H1 (cell line): ENCODE results near the gene HNF4A. TPM values are rescaled to one million over a fixed set of nuclear protein-coding genes. Genes with fewer than 3 reads are reported as not detected.

Experiments
- CTCF ChIA-PET: fragments of 300-600 bp; sonication (Branson Sonifier 250); formaldehyde crosslinking; loops from one replicate; lab custom pipeline; 2021; ENCODE audit not compliant: partially characterized antibody; lab: Charles Lee
- POLR2A ChIA-PET: fragments of 300-600 bp; sonication (Branson Sonifier 250); formaldehyde crosslinking; loops from one replicate; lab custom pipeline; 2021; ENCODE audit warnings: inconsistent platforms; ENCODE audit not compliant: partially characterized antibody; lab: Charles Lee
- DNase-seq, 2 experiments: peaks; one replicate each; pipeline versions ENCODE4 v3.0.0 to v3.0.0-alpha.2; 2010 to 2022; ENCODE audit warnings: low spot score in 2 of 2, low read depth in 1 of 2, mixed read lengths in 1 of 2
- FAIRE-seq: peaks from 2 replicates; lab custom pipeline; 2011; peaks lifted over from hg19 to GRCh38; lab: Jason Lieb, UNC
- H2AFZ ChIP-seq: 2 replicates; pipeline ENCODE4 v1.8.1; 2012; ENCODE audit warnings: low read length, inconsistent platforms
- H2AK5ac ChIP-seq: 2 replicates; pipeline ENCODE4 v1.6.1; 2013; ENCODE audit warnings: low read depth, low read length
- H2BK120ac ChIP-seq: replicated peaks from 2 replicates; pipeline ENCODE3; 2013; ENCODE audit warnings: low read depth, low read length, inconsistent platforms
- H2BK12ac ChIP-seq: 2 replicates; pipeline ENCODE4 v1.6.1; 2013; ENCODE audit warnings: low read depth, low read length
- H2BK15ac ChIP-seq: 2 replicates; pipeline ENCODE4 v1.6.1; 2013; ENCODE audit warnings: low read length
- H2BK20ac ChIP-seq: 2 replicates; pipeline ENCODE4 v1.6.1; 2013; ENCODE audit warnings: low read length
- H2BK5ac ChIP-seq: 2 replicates; pipeline ENCODE4 v1.6.1; 2013; ENCODE audit warnings: low read depth, low read length
- H3K14ac ChIP-seq: 2 replicates; pipeline ENCODE4 v1.6.1; 2013; ENCODE audit warnings: inconsistent platforms; ENCODE audit not compliant: insufficient read length
- H3K18ac ChIP-seq: 2 replicates; pipeline ENCODE4 v1.6.1; 2013; ENCODE audit warnings: low read length; ENCODE audit errors: extremely low read depth
- H3K23ac ChIP-seq: 2 replicates; pipeline ENCODE4 v1.6.1; 2013; ENCODE audit warnings: inconsistent platforms; ENCODE audit not compliant: insufficient read length
- H3K23me2 ChIP-seq: 2 replicates; pipeline ENCODE4 v1.6.1; 2013; ENCODE audit warnings: low read depth, low read length
- H3K27ac ChIP-seq: 2 replicates; pipeline ENCODE4 v1.6.1; 2011; ENCODE audit warnings: low read depth, low read length, inconsistent platforms
- H3K27me3 ChIP-seq, 4 experiments: replicated peaks in 1 of 4; 1 replicate in 1 of 4; 2 replicates in 3 of 4; pipeline versions ENCODE4 v1.6.1 to v1.8.1; 2011 to 2013; ENCODE audit warnings: low read length in 3 of 4, mild to moderate bottlenecking in 3 of 4, inconsistent platforms in 2 of 4, mixed read lengths in 2 of 4, moderate library complexity in 1 of 4; ENCODE audit not compliant: control insufficient read depth in 3 of 4, insufficient read depth in 3 of 4; ENCODE audit errors: extremely low read depth in 1 of 4
- H3K36me3 ChIP-seq, 4 experiments: 2 replicates each; pipeline versions ENCODE4 v1.6.1 to v1.8.1; 2011 to 2013; ENCODE audit warnings: mild to moderate bottlenecking in 4 of 4, low read length in 3 of 4, moderate library complexity in 2 of 4, control low read depth in 1 of 4, inconsistent platforms in 1 of 4; ENCODE audit not compliant: insufficient read depth in 4 of 4, control insufficient read depth in 2 of 4
- H3K4ac ChIP-seq: replicated peaks from 2 replicates; pipeline ENCODE3; 2013; ENCODE audit warnings: low read length, low read depth, mixed read lengths, inconsistent platforms; ENCODE audit not compliant: insufficient read length
- H3K4me1 ChIP-seq, 4 experiments: replicated peaks in 1 of 4; 1 replicate in 1 of 4; 2 replicates in 3 of 4; pipeline versions ENCODE4 v1.6.1 to v1.8.1; 2011 to 2013; ENCODE audit warnings: low read length in 3 of 4, inconsistent platforms in 2 of 4, mixed read lengths in 1 of 4; ENCODE audit not compliant: insufficient read depth in 4 of 4, control insufficient read depth in 3 of 4
- H3K4me2 ChIP-seq, 2 experiments: 2 replicates each; pipeline versions ENCODE4 v1.6.1 to v1.8.1; 2011 to 2013; ENCODE audit warnings: low read depth in 2 of 2, low read length in 2 of 2, control low read depth in 1 of 2, inconsistent platforms in 1 of 2, mild to moderate bottlenecking in 1 of 2; ENCODE audit not compliant: insufficient read depth in 1 of 2
- H3K4me3 ChIP-seq, 4 experiments: fragments of 200-600, 300-600 bp in 1 of 4; sonication (generic), shearing (Covaris generic), sonication (Bioruptor Twin) in 1 of 4; 2 replicates each; pipeline versions ENCODE4 v1.5.1 to v1.8.1; 2011 to 2016; ENCODE audit warnings: low read length in 4 of 4, low read depth in 3 of 4, control low read depth in 2 of 4, inconsistent platforms in 2 of 4, mild to moderate bottlenecking in 2 of 4, mixed read lengths in 1 of 4, moderate library complexity in 1 of 4; ENCODE audit not compliant: insufficient read depth in 2 of 4; ENCODE audit errors: extremely low read depth in 1 of 4
- H3K56ac ChIP-seq: replicated peaks from 2 replicates; pipeline ENCODE3; 2013; ENCODE audit warnings: low read depth, mild to moderate bottlenecking, mixed read lengths, low read length, inconsistent platforms; ENCODE audit not compliant: insufficient read length
- H3K79me1 ChIP-seq: 2 replicates; pipeline ENCODE4 v1.6.1; 2013; ENCODE audit warnings: low read depth, low read length, control low read depth
- H3K79me2 ChIP-seq, 2 experiments: 2 replicates each; pipeline versions ENCODE4 v1.6.1 to v1.8.1; 2012 to 2013; ENCODE audit warnings: low read length in 2 of 2, mild to moderate bottlenecking in 2 of 2, inconsistent platforms in 1 of 2; ENCODE audit not compliant: insufficient read depth in 2 of 2, control insufficient read depth in 1 of 2
- H3K9ac ChIP-seq, 4 experiments: replicated peaks in 1 of 4; 1 replicate in 1 of 4; 2 replicates in 3 of 4; pipeline versions ENCODE4 v1.6.1 to v1.8.1; 2011 to 2013; ENCODE audit warnings: low read depth in 3 of 4, low read length in 3 of 4, control low read depth in 2 of 4, mild to moderate bottlenecking in 2 of 4, moderate library complexity in 2 of 4, inconsistent platforms in 1 of 4; ENCODE audit errors: extremely low read depth in 1 of 4
- H3K9me3 ChIP-seq, 2 experiments: 2 replicates each; pipeline versions ENCODE4 v1.6.1 to v1.8.1; 2012 to 2013; ENCODE audit warnings: mild to moderate bottlenecking in 2 of 2, moderate library complexity in 2 of 2, control low read depth in 1 of 2, inconsistent platforms in 1 of 2, low read depth in 1 of 2, low read length in 1 of 2, mixed read lengths in 1 of 2; ENCODE audit not compliant: insufficient read depth in 2 of 2
- H4K20me1 ChIP-seq, 2 experiments: replicated peaks in 1 of 2; 2 replicates each; pipeline versions ENCODE3 to v1.8.1; 2011 to 2013; ENCODE audit warnings: inconsistent platforms in 2 of 2, low read length in 2 of 2, mild to moderate bottlenecking in 1 of 2; ENCODE audit not compliant: insufficient read depth in 2 of 2, control insufficient read depth in 1 of 2
- H4K5ac ChIP-seq: 2 replicates; pipeline ENCODE4 v1.6.1; 2013; ENCODE audit warnings: low read length, low read depth, mixed read lengths, inconsistent platforms; ENCODE audit not compliant: insufficient read length
- H4K8ac ChIP-seq: 2 replicates; pipeline ENCODE4 v1.8.0; 2013; ENCODE audit warnings: mild to moderate bottlenecking, moderate library complexity, low read length, inconsistent platforms; ENCODE audit not compliant: insufficient read depth; ENCODE audit errors: extremely low read depth
- H4K91ac ChIP-seq: replicated peaks from 2 replicates; pipeline ENCODE3; 2013; ENCODE audit warnings: low read length, mixed read lengths, inconsistent platforms; ENCODE audit not compliant: insufficient read length
- CEBPB ChIP-seq: IDR thresholded peaks from 2 replicates; pipeline ENCODE4 v1.6.1; 2012; ENCODE audit warnings: low read depth, low read length
- EP300 ChIP-seq, 2 experiments: IDR thresholded peaks; 1 replicate in 1 of 2; 2 replicates in 1 of 2; pipeline ENCODE4 v1.6.1; 2011 to 2012; ENCODE audit warnings: low read depth in 2 of 2, low read length in 2 of 2, mild to moderate bottlenecking in 2 of 2, borderline replicate concordance in 1 of 2, inconsistent platforms in 1 of 2, moderate library complexity in 1 of 2
- POLR2A ChIP-seq, 2 experiments: IDR thresholded peaks; 1 replicate in 1 of 2; 2 replicates in 1 of 2; pipeline ENCODE4 v1.6.1; 2011; ENCODE audit warnings: low read depth in 2 of 2, low read length in 2 of 2, mild to moderate bottlenecking in 2 of 2; ENCODE audit errors: control extremely low read depth in 1 of 2
- SIN3A ChIP-seq, 2 experiments: IDR thresholded peaks in 1 of 2; conservative IDR thresholded peaks in 1 of 2; 2 replicates each; pipeline ENCODE4 v1.6.1; 2011 to 2012; ENCODE audit warnings: low read length in 2 of 2, improper control_type of control experiment in 1 of 2, low read depth in 1 of 2, mild to moderate bottlenecking in 1 of 2
- SP2 ChIP-seq: IDR thresholded peaks from 2 replicates; pipeline ENCODE4 v1.6.1; 2012; ENCODE audit warnings: mild to moderate bottlenecking, low read length, inconsistent platforms
- SP4 ChIP-seq: IDR thresholded peaks from 2 replicates; pipeline ENCODE4 v1.6.1; 2012; ENCODE audit warnings: low read length, inconsistent platforms
- TAF7 ChIP-seq: optimal IDR thresholded peaks from 2 replicates; pipeline ENCODE3; 2011; ENCODE audit warnings: low read depth, mild to moderate bottlenecking, inconsistent platforms, low read length, moderate library complexity, borderline replicate concordance
- TCF12 ChIP-seq: IDR thresholded peaks from 2 replicates; pipeline ENCODE4 v1.6.1; 2011; ENCODE audit warnings: low read depth, mild to moderate bottlenecking, low read length
- TEAD4 ChIP-seq: IDR thresholded peaks from 2 replicates; pipeline ENCODE4 v1.6.1; 2012; ENCODE audit warnings: low read depth, low read length, inconsistent platforms, mixed read lengths
- WGBS, 2 experiments: shearing (Covaris generic) in 1 of 2; methylation state at CpG; one replicate each; pipeline versions ENCODE4 v1.1.6 to v1.1.7; 2013 to 2015; ENCODE audit warnings: low lambda C conversion rate in 2 of 2, mixed read lengths in 2 of 2, inconsistent platforms in 1 of 2, low coverage in 1 of 2, missing lambda C conversion rate in 1 of 2; ENCODE audit not compliant: insufficient replicate concordance in 2 of 2, insufficient coverage in 1 of 2, insufficient read length in 1 of 2; ENCODE audit errors: extremely low coverage in 1 of 2, missing lambda C conversion rate in 1 of 2; 5-methylcytosine and 5-hydroxymethylcytosine counted together
- polyA plus RNA-seq, 7 experiments: library from polyadenylated mRNA; depleted of rRNA in 3 of 7; stranded (reverse) in 5 of 7; unstranded in 2 of 7; fragments of >200 nt in 5 of 7; fragments of 200-250 nt in 2 of 7; gene quantifications; 1 replicate in 5 of 7; 2 replicates in 1 of 7; 4 replicates in 1 of 7; pipeline versions ENCODE4 v1.2.1 to v1.2.3, GENCODE V29; 2011 to 2013; ENCODE audit warnings: missing spikeins in 2 of 7, mixed read lengths in 2 of 7
- total RNA-seq: library from RNA; stranded (reverse); fragmentation: NEBNext Ultra II Directional; extraction: Animal tissue kit (Norgen Biotek cat#: 25700); gene quantifications from 2 replicates; pipeline ENCODE4 v1.2.1, GENCODE V29; 2021
- TF ChIP-seq, protein P1 (sequence below): IDR thresholded peaks from 2 replicates; pipeline ENCODE4 v1.6.1; 2011; ENCODE audit warnings: low read depth, mild to moderate bottlenecking, low read length; ENCODE audit not compliant: insufficient read depth

The HNF4A gene
- total and polyA plus RNA-seq, 2 of the 8 experiments (the other 6 are each of a cell fraction or from before 2014, with no cell fraction given), result 0.03 TPM; not detected in 1

DNA sequence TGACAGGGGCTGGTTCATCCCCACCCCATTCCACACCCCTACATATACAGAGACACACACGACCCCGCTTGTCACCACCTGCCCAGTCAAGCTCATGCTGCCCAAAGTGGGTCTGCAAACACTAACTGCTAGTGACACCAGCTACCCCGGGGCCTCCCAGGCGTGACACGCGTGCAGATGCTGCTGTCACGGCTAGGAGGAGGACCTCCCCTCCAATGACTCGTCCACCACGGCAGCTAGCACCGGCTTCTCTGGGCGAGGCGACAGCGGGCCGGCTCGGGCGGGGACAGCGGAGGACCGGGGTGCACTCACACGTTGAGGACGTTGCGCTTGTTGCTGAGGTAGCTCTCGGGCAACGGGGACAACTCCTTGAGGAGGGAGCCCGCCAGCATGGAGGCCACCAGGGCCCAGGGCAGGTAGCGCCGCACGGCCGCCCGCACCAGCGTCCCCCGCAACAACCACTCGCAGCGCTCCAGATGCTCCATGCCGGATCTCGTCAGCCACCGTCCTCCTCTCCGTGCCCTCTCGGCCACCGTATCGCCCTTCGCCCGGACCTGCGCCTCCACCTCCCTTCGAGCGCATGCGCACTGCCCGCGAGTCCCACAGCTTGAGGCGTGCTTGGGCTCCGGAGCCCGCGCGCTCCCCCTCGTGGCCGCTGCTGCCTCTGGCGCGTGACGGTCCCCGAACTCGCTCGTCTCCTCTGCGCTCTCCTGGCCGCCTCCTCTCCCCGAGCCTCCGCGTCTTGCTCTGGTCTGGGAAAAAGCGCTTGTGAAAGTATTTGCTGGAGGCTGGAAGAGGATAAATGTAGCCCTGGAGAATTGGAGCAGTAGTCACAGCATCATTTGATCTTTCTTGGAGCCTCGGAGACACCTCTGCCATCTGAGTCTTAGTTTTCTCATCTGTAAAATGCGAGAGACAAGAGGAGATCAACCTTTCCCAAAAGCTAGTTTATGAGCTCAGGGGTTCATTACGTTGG lies 44.5 kb upstream of the HNF4A start, which contains the start of gene FITM2:
TSS of gene FITM2 (minus strand) at position 539 of the 976 bp plus-strand sequence. CDS start at position 485, 54 bp downstream.
- CTCF ChIA-PET, result interaction anchor here (0.6 to 11.3 kb wide), 43 partner anchors 9 to 1214 kb away, joined by 3 to 139 read pairs (median 3); partner anchors contain the start of genes GDAP1L1 and R3HDML
- TF ChIP-seq POLR2A (IDR thresholded peaks at IDR 0.05; ENCODE audit: control extremely low read depth in 1 of 2, low read depth in 2 of 2, low read length in 2 of 2) (0 out of 3 replicates have a peak, but pooled peaks of 1 of the 2 experiments have one; percentile 31), SP2 (no peak), TAF7 (no peak), TCF12 (no peak), TEAD4 (0 out of 2 replicates have a peak, but pooled peaks have one; percentile 40), EP300 (IDR thresholded peaks at IDR 0.05; ENCODE audit: borderline replicate concordance in 1 of 2, low read depth in 2 of 2, low read length in 2 of 2) (no peak), CEBPB (no peak), SP4 (0 out of 2 replicates have a peak, but pooled peaks have one; percentile 50), SIN3A (conservative IDR thresholded peaks at IDR 0.05 in 1 of 2, IDR thresholded peaks at IDR 0.05 in 1 of 2; ENCODE audit: low read depth in 1 of 2, low read length in 2 of 2) (peak; percentile 46 to 77; a peak in 3 of 4 replicates)
- TF ChIP-seq, protein P1, sequence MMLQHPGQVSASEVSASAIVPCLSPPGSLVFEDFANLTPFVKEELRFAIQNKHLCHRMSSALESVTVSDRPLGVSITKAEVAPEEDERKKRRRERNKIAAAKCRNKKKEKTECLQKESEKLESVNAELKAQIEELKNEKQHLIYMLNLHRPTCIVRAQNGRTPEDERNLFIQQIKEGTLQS, result no peak

More for the DNA sequence above, 44.5 kb upstream of the HNF4A start, which contains the start of gene FITM2:
- no peak within 1 kb of the TSS for H2BK20ac ChIP-seq
- no peaks in the 10 kb centered on the region for H3K79me1 ChIP-seq
- H4K5ac ChIP-seq, result no peak within 1 kb of the TSS
- H4K8ac ChIP-seq, result no peak within 1 kb of the TSS
- H3K9ac ChIP-seq, result peak within 1 kb of the TSS in 3 of 4 experiments; percentile 1 to 38 (median 38); a peak in 2 of 7 replicates
- H3K23ac ChIP-seq, result no peak within 1 kb of the TSS
- H3K27ac ChIP-seq, result no peak within 1 kb of the TSS
- peak within 1 kb of the TSS; percentile 57 to 79 (median 76) for H3K4me3 ChIP-seq
- H3K23me2 ChIP-seq, result peaks cover 5% of the 10 kb centered on the region
- H2BK15ac ChIP-seq, result no peak within 1 kb of the TSS
- H3K4ac ChIP-seq, result no peak within 1 kb of the TSS
- no peaks in the 10 kb centered on the region for H3K79me2 ChIP-seq
- DNase-seq, result peak; percentile 93 to 99
- H3K4me2 ChIP-seq, result peak within 1 kb of the TSS; percentile 72 to 99
- no peak within 1 kb of the TSS for H2BK120ac ChIP-seq
- WGBS, 2 experiments, result 5% methylated on average over 65 of the region's 70 CpGs; no CpG with 5 or more reads in 1 of the 2 experiments
- H3K14ac ChIP-seq, result no peak within 1 kb of the TSS
- H3K4me1 ChIP-seq, result peaks cover 0 to 5% (median 2%) of the 10 kb centered on the region in 4 experiments; a peak in 2 of 7 replicates
- H2BK5ac ChIP-seq, result peak within 1 kb of the TSS; percentile 81
- no peaks in the 10 kb centered on the region for H4K20me1 ChIP-seq
- peak within 1 kb of the TSS; percentile 47 for H2AFZ ChIP-seq
- H2AK5ac ChIP-seq, result no peak within 1 kb of the TSS
- peaks cover 0 to 18% (median 8%) of the 10 kb centered on the region in 4 experiments; a peak in 4 of 7 replicates for H3K27me3 ChIP-seq
- POLR2A ChIA-PET, result interaction anchor here (1.0 to 2.9 kb wide), 2 partner anchors 15 to 76 kb away, joined by 4 to 14 read pairs; no protein-coding TSS in a partner anchor
- no peak for FAIRE-seq
- H3K56ac ChIP-seq, result no peak within 1 kb of the TSS
- no peaks in the 10 kb centered on the region for H3K36me3 ChIP-seq
- H3K9me3 ChIP-seq, result no peaks in the 10 kb centered on the region
- no peak within 1 kb of the TSS; the same call in 1 of the 2 replicates for H3K18ac ChIP-seq
- no peak within 1 kb of the TSS for H4K91ac ChIP-seq
- 0 out of 2 replicates have a peak within 1 kb of the TSS, but pooled peaks have one; percentile 7 for H2BK12ac ChIP-seq
